Measurements from ENCODE around the gene KSR1.
A peak's percentile ranks its signal among the peaks of the same experiment; 100 is the strongest.

KSR1 gene

DNA sequence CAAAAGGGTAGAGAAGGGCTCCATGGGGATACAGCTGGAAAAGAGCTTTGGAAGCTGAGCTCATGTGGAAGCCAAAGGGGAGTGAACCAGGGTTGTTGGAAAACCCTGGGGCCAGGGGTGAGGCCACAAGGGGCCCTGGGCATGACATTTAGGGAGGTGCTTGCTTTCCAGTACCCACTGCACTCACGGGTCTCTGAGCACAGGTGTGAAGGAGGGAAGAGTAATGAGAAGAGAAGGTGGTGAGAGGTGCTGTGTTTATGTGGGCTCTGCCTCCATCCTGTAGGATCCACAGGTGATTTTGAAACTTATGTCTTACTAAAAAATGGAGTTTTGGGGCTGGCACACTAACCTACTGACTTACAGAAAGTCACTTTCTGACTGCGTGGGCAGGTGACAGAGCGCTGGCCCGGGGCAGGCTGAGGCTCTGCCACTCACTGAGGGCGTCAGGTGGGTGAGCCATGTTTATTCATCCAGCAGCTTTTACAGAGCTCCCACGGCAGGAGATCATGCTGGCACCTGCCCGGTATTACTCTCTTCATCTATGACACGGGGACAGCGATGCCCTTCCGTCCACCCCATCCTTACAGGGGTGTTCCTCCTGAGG is 18.9 kb downstream of the KSR1 start:
- peak; percentile 79 for DNase-seq

DNA sequence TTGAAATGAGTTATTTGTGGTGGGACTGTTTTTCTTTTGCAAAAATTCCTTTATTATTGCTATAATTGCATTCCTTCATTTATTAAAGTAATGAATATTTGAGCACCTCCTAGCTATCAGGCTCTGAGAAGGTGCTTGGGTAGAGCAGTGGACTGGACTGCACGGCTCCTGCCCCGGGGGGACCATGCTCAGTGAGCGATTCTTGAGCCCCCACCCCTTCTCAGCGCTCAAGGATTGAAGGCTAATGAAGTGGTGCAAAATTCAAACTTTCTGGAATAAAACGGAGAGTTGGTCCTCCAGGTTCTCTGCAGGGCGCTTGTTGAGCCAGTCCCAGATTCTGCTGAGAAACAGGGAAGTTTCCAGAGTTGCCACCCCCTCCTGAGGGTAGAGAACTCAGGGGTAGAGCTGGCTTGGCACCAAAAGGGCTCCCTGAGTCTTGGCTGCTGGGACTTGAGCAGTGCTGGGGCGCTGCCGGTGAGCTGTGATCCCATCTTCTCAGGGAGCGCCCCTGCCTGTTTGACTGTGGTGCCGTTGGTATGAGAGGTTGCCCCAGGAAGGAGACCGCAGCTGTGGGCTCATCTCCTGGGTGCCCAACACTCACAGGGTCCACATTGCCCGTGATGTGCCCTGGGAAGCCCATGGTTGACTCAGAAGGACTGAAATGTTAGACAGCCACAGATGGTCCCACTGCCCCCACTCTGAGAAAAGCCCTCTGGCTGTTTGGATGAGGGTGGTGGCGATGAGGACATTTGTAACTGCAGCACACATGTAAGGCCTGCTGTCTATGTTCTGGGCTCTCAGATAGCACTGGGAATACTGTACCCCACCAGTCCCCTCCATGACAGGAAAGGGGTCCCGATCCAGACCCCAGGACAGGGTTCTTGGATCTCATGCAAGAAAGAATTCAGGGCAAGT is 20.0 kb downstream of the KSR1 start:
- DNase-seq = no peak

DNA sequence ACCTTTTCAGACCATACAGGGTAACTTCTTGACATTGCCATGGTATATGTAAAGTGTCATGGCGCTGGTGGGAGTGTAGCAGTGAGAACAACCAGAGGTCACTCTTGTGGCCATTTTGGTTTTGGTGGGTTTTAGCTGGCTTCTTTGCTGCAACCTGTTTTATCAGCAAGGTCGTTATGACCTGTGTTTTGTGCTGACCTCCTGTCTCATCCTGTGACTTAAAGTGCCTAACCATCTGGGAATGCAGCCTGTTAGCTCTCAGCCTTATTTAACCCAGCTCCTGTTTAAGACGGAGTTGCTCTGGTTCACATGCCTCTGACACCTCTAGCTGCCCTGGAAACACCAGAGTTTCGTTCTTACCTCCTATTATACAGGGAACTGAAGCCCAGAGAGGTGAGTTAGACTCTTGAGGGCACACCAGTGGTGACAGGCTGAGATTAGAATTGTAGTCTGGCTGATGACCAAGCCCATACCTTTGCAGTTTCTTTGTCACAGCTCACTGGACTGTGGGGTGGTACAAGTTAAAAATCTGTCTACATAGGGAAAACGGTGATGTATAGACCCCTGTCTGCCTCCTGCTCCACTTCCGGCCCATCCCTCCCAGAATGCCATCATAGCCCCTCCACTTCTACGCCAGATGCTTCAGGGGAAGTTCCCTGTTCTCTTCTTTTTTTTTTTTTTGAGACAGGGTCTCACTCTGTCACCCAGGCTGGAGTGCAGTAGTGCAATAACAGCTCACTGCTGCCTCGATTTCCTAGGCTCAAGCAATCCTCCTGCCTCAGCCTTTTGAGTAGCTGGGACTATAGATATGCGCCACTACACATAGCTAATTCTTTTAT is 21.0 kb downstream of the KSR1 start:
- no peak for DNase-seq

DNA sequence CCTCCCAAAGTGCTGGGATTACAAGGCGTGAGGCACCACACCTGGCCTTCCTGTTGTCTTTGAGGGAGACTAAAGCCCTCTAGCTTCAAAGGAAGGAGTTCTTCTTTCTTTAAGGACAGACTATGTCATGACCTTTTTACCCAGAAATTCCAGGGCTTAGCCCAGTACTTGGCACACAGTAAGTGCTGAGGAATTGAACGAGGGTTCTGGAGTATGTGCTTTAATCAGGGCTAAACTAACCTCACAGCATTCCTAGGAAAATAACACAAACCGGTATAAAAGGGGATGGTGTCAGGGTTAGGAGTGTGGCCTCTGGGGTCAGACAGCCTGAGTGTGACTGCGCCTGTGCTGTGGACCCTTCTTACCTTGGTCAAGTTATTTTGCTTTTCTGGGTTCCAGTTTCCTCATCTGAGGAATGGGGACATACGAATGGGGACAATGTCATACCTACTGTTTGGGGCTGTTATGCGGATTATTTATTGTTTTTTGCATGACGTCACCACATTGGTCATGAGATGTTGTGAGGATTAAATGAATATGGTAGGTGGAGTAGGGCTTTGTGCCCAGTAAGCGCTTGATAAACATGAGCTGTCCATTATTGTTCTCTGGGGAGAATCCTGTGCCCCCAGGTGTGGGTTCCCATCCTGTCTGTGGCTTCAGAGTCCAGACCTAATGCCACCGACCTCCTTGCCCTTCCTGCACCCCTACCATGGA is 21.9 kb downstream of the KSR1 start:
- DNase-seq = no peak

DNA sequence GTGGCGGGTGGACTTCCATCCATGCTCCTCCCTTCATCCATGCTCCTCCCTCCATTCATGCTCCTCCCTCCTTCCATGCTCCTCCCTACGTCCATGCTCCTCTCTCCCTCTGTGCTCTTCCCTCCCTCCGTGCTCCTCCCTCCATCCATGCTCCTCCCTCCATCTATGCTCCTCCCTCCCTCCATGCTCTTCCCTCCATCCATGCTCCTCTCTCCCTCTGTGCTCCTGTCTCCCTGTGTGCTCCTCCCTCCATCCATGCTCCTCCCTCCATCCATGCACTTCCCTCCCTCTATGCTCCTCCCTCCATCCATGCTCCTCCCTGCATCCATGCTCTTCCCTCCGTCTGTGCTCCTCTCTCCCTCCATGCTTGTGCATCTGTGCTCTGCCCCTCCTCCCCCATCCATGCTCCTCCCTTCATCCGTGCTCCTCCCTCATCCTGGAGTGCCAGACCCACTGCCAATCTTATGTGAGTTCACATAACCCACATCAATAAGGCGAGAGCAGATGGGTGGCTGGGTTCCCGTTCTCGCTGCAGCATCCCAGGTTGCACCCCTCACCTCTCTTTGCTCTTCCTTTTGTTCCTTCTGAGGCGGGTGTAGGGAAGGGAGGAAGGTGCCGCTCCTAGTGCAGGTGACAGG is 22.8 kb downstream of the KSR1 start:
- no peak for DNase-seq

DNA sequence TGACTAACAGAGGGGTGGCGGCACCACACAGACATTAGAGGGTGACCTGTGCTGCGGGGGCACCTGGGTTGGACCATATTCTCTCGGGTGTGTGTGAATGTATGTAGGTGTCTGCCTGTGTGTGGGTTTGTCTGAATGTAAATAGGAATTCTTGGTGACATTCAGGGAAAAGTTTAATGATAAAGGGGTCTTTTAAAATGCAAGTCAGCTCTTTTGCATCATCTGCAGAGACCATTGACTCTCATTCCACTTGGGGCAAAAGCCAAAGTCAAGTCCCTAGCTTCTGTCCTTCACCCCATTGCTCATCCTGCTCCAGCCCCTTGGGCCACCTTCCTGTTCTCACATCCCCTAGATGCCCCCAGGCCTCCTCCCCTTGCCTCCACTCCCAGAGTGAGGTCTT is 23.6 kb downstream of the KSR1 start:
- no peak for DNase-seq

DNA sequence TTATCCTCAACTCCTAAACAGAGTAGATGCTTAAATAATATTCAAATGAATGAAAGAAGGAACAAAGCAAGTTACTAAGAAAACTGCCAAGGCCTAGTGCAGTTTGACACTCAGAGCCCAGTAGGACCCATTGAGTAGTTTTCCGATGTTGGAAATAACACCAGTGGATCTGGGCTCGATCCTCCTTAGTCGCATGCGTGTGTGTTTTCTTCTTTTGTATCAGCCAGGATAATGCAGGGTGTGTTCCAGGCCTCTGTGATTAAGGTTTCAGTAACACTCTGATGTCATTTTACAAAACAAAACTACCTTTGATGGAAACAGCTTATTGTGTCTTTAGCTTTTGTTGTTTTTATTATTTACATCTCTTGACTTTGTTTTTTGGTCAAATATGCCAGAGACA is 24.5 kb downstream of the KSR1 start:
- no peak for DNase-seq

DNA sequence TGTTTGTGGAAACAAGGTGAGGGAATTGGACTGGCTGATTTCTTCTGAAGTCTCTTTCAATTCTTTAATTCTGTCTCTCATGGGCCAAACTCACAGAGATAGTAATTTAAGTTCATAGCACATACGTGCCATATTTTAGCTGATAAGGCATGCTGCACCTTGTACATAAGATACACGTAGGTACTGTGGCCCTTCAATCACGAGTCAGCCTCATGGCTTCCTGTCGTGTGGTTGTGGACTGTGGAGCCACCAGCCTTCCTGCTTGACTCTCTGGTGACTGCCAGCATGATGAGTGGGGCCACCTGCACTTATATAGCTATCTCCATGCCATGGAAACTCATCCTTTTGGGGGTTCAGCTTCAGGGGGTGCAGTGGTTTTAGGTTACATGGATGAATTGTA is 25.1 kb downstream of the KSR1 start:
- peak; percentile 49 for DNase-seq

DNA sequence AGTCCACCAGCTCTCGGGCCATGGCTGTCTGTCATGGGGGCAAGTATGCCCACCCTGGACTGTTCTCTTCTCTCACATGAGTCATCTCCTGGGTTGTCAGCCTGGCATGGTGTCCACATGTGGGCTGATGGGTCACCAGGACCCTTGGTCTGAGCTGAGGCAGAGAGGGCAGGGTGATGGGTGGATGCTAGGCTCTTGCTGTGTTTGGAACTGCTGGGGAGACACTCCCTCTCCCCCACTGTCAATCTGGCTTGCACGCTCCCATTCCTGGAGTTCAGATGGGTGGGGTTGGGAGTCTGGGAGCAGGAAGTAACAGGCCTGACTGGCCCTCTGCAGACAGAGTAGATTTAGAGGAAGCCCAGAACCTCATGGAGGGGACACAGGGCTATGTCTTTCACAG is 28.9 kb downstream of the KSR1 start:
- DNase-seq = no peak

DNA sequence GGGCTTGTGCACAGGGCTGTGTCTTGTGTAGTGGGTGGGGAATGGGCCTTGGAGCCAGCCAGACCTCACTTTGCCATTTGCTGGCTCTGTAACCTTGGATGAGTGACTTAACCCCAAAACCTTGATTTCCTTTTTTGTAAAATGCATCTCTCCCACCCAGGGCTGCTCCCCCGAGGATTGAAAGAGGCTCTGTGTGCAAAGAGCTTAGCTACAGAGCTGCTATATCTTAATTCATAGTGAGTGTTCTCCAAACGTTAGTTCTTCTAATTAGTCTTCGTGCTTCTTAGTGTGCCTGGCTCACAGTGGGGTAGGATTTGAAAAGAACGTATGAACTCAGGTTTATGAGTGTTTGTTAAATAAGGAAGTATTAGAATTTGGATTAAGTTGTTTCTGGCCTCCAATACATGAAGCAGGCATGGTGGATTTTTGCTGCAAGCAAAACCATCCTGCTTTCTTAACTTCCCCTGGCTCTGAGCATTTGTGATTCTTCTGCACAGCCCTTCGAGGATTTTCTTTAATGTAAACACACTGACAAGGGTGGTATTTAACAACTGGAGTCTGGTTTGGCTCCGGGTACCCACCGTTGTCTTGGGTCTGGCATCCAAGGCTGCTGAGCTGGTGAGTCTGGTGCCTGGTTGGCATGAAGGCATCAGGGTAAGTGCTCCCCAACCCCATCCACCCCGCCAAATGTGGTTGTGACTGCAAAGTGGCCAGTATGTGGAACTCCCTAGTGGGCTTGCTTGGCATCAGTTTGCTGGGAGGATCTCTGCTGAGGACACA is 29.7 kb downstream of the KSR1 start:
- no peak for DNase-seq

DNA sequence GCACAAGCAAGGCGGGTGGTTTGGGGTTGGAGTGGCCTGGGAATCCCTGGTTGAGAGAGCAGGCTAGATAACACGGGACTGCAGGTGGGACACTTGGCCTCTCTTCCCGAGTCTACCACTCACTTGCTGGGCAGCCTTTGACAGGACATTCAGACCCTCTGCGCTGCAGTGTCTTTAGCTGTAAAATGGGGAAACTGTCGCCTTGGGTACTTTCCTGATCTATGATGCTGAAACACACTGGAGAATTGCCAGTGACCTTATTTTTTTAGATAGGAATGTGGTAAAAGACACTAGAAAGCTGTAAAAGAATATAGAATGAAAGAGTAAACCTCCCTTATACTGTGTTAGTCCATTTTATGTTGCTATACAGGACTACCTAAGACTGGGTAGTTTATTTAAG is 30.5 kb downstream of the KSR1 start:
- no peak for DNase-seq

DNA sequence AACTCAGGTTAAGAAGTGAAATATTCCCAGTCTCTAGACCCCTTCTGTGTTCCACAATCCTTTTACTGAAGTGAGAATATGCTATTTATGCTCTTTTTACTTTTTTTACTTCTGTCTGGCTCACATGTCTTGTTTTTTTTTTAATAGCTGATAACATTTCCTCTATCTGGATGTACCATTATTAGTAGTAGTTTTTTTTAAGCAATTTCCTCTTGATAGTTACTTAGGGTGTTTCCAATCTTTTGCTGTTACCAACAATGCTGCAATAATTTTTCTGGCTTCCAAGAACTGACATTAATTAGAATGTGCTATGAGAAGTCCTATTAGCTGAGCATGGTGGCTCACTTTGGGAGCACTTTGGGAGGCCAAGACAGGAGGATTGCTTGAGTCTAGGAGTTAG is 32.0 kb downstream of the KSR1 start:
- DNase-seq = no peak

DNA sequence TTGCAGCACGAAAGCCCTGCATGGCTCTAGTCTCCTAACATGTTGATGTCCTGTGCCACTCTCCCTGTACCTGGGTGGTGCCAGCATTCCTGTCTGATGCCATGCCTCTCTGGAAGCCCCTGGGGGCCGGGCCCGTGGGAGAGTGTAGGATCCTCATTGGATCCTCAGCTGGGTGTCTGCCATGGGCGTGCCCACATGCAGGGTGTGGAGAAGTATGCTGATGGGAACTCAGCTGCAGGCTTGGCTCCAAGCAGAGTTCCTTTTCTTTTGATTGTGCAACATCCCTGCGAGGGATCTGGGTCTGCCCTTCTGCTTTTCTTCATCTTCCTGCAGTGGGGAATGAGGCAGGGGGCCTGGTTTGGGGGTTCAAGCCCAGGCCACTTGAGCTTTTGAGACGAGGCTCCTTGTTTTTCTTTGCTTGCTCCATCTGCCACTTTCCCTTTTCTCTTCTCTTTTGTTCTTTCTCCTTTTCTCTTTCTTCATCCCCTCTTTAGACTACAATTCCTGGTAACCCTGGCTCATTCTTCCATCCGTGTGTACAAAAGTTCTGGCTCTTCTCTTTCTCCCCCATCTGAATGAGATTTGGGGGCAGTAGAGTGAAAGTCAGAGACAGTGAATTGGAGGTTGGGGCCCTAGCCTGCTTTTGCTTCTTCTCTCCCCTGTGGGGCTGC is 32.9 kb downstream of the KSR1 start:
- DNase-seq = no peak

DNA sequence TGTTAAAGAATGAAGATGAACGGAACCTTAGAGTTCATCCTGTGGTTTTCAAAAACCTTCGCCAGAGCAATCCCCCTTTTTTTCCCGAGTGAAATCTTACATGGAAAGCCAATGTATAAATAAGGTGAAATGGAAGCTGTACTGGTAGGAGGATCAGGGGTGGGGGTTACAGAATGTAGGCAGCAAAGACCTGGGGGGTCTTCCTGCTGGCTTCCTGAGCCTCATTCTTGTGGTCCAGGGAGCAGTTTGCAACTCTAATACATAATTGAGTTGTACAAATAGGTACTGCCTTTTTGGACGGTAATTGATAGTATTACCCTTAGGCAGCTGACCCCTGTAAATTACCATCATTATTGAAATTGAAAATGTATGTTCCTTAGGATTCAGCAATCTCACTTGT is 34.1 kb downstream of the KSR1 start:
- no peak for DNase-seq

DNA sequence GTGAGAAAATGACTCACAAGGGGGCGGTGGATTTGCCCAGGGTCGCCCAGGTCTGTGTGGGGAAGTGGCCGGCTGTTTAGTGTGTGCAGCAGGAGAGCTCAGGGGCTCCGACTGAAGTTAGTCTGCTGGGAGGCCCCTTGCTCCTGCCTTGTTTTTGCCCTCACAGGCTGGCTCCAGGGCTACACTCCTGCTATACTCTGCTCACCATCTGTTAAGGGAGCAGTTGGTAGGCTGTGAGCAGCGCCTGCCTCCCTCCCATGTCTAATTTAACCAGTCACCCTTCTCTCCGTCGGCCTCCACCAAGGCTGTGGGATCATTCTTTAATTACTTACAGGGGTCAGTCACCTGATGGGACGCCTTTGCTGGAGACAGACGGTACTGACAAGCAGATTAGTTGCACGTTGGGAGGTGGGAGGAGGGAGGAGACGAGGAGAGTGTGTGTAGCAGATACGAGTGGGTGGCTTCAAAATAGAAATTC is 35.5 kb downstream of the KSR1 start:
- no peak for DNase-seq

DNA sequence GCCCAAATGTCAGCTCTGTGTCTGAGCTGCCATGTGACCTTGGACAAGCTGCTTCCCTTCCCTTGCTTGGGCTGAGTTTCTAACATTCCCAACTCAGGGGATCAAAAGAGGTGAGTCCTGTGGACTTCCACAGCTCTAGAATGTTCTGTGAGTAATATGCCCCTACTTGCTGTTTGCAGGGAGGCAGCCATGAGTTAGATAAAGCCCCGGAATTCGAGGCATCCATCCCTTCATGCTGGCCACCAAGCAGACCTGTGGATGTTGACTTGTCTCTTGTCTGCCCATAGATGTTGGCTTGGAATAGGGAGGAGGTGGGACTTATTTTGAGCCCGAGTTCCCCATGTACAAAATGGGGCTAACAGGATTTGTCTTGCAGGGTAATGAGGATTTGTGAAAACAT is 36.2 kb downstream of the KSR1 start:
- DNase-seq = no peak

DNA sequence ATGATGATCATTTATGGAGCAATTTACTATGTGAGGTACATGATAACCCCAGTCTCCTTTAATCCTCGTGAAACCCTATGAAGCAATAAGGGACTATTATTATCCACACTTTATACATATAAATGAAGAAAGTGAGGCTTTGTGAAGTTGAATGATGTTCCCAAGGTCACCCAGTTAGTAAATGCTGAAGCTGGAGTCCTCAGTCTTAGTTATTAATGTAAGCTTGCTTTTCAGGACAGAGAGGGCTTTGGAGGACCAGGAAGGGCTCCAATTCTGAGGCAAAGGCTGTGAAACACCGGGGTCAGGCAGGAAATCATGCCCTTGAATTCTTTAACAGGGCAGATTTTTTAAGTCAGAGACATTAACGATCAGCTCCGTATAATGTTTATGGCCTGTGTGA is 36.8 kb downstream of the KSR1 start:
- DNase-seq = no peak

DNA sequence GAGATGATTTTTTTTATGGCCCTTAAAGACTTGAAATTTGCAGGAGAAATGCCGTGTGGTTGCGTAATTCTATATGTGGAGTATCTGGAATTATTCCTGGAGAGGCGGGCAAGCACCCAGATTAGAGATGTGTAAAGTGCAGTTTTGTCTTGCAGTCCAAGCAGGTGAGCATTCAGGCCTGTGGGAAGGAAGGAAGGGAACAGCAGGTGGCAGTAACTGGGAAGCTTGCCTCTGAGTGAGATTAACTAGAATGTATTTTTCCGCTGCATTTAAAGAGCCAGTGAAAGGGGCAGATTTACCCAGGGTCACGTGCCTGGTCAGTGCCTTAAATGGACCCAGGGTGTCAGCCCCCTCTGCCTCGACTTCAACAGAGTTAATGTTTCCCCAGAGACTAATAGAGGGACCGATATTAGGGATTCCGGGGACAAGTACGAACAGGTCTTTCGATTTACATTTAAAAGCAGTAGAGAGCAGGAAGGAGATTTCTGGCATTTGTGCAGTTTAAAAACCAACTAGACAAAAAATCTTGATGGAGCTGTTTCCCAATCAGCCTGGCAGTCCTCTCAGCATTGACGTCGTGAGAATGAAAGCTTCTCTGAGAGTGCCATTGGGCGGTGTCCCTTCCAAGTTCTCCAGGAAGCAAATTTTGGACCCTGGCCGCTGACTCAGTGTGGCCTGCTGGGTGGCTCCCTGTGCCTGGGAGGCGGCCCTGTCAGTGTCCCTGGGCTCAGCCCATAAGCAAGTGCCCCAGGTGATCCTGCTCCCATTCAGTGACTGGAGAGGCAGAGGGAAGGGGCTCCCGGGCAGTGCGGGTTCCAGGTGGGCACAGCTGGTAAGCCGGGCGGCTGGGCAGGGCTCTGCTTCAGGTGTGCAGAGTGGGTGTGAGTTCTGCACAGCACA is 38.2 kb downstream of the KSR1 start:
- no peak for DNase-seq

DNA sequence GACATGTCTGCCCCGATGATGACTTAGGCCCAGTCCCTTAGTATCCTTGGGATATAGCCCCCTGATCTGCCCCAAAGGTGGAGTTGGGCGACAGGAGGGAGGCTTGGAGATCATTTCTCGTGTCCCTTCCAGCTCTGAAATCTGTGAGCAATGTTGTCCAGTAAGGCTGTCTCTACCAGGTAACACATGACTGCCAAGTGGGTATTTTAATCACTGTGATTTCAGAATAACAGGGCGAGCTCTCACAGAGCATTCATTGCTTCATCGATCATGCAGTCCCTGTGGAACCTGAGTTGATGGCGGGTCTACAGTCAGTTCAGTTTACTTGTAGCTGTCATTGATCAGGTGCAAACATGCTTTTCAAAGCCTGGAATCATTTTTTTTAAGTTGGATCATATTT is 39.2 kb downstream of the KSR1 start:
- no peak for DNase-seq

DNA sequence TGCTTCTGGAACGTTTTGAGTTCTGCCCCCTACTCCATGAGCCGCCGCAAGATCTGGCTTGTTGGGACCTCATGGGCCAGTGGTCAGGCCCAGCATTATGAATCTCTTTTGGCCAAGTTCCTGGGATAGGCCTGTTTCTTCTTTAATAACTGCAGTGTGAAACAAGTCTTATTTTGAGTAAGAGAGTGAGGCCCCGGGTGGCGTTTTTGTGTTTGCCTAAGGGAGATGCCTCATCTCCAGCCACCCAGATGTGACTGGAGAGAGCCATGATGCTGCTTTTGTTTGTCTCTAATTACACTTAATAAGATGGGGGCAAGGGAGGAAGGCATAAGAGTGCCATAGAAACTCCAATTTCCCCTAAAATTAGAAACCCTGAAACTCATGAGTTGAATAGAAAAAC is 39.8 kb downstream of the KSR1 start:
- no peak for DNase-seq

Measured in stimulated activated CD4-positive, alpha-beta T cell treated with anti-CD3 and anti-CD28 coated beads, Interleukin-1b, Interleukin-23, amount 100 ng/mL, for 48 hours (primary cell).